HCT116 (cell line): ENCODE measurements around the gene GLRA3. TPM values are rescaled to one million over a fixed set of nuclear protein-coding genes. Genes with fewer than 3 reads are reported as not detected.

Source experiments
- ATAC-seq: fragments of 200-7000 bp; cut with Tn5 transposase; 2 replicates; pipeline ENCODE4 v1.9.1; 2020; ENCODE audit warnings: mild to moderate bottlenecking, moderate library complexity
- BruUV-seq: library from RNA; stranded (reverse); fragments of 400-500 nt; replicated peaks from 2 replicates; lab custom pipeline; 2021; lab: Mats Ljungman, UMichigan
- CTCF ChIA-PET: fragments of 300-600 bp; sonication (Branson Sonifier 250); formaldehyde crosslinking; loops from one replicate; lab custom pipeline; 2021; ENCODE audit warnings: antibody characterized with exemption; lab: Charles Lee
- POLR2A ChIA-PET: fragments of 300-600, 350-600 bp; sonication (Branson Sonifier 250); formaldehyde crosslinking; loops from one replicate; lab custom pipeline; 2021; ENCODE audit warnings: antibody characterized with exemption; lab: Charles Lee
- RAD21 ChIA-PET, 2 experiments: fragments of 300-600 bp; sonication (Branson Sonifier 250); formaldehyde crosslinking; loops; one replicate each; lab custom pipeline; 2023; ENCODE audit warnings: low total read pairs in 2 of 2; ENCODE audit not compliant: uncharacterized antibody in 2 of 2, unreplicated experiment in 2 of 2, low non-redundant PET in 1 of 2; lab: Charles Lee
- DNase-seq: peaks from one replicate; pipeline ENCODE4 v3.0.0-alpha.2; 2010; ENCODE audit warnings: low read depth, low spot score
- H2AFZ ChIP-seq: fragments of 200-600 bp; shearing (Covaris generic), sonication (generic); 2 replicates; pipeline ENCODE4 v1.6.1; 2017; ENCODE audit warnings: low read depth, mixed run types, mixed read lengths, antibody characterized with exemption, low read length; ENCODE audit not compliant: poor library complexity, severe bottlenecking
- H3K27ac ChIP-seq: 2 replicates; pipeline ENCODE4 v1.5.1; 2012; ENCODE audit warnings: low read depth, low read length
- H3K27me3 ChIP-seq: fragments of 200-600 bp; sonication (generic); 2 replicates; pipeline ENCODE4 v1.6.1; 2016; ENCODE audit warnings: mixed run types, low read length, mixed read lengths; ENCODE audit not compliant: insufficient read depth
- H3K36me3 ChIP-seq, 2 experiments: fragments of 200-500 bp in 1 of 2; fragments of 200-600 bp in 1 of 2; sonication (Bioruptor generic) in 1 of 2; sonication (generic) in 1 of 2; 2 replicates each; pipeline versions ENCODE4 v1.5.1 to v1.6.1; 2014 to 2016; ENCODE audit warnings: low read length in 2 of 2, inconsistent platforms in 1 of 2, mixed read lengths in 1 of 2, mixed run types in 1 of 2; ENCODE audit not compliant: insufficient read depth in 2 of 2, control insufficient read depth in 1 of 2
- H3K4me1 ChIP-seq, 2 experiments: fragments of 200-600 bp in 1 of 2; sonication (generic) in 1 of 2; 2 replicates each; pipeline versions ENCODE4 v1.5.1 to v1.6.1; 2012 to 2017; ENCODE audit warnings: low read length in 2 of 2, inconsistent platforms in 1 of 2, mild to moderate bottlenecking in 1 of 2, mixed read lengths in 1 of 2, mixed run types in 1 of 2, moderate library complexity in 1 of 2; ENCODE audit not compliant: insufficient read depth in 2 of 2, control insufficient read depth in 1 of 2
- H3K4me2 ChIP-seq: fragments of 200-600 bp; sonication (generic); 2 replicates; pipeline ENCODE4 v1.6.1; 2017; ENCODE audit warnings: mixed run types, low read length, mixed read lengths
- H3K4me3 ChIP-seq, 2 experiments: fragments of 200-600 bp in 1 of 2; sonication (generic) in 1 of 2; replicated peaks in 1 of 2; 2 replicates each; pipeline ENCODE4 v1.5.1; 2011 to 2016; ENCODE audit warnings: low read length in 2 of 2, control low read depth in 1 of 2, low read depth in 1 of 2, mild to moderate bottlenecking in 1 of 2, mixed read lengths in 1 of 2, mixed run types in 1 of 2
- H3K79me2 ChIP-seq: fragments of 200-600 bp; sonication (generic); 2 replicates; pipeline ENCODE4 v1.6.1; 2017; ENCODE audit warnings: mild to moderate bottlenecking, mixed run types, low read length, moderate library complexity, mixed read lengths; ENCODE audit not compliant: insufficient read depth
- H3K9ac ChIP-seq: fragments of 200-600 bp; sonication (generic); 2 replicates; pipeline ENCODE4 v1.6.1; 2016; ENCODE audit warnings: low read length, mixed read lengths
- H3K9me2 ChIP-seq: fragments of 200-600 bp; sonication (generic), shearing (Covaris generic); 2 replicates; pipeline ENCODE4 v1.6.1; 2017; ENCODE audit warnings: mixed run types, mild to moderate bottlenecking, moderate library complexity; ENCODE audit not compliant: insufficient read depth
- H3K9me3 ChIP-seq, 2 experiments: fragments of 200-500 bp in 1 of 2; fragments of 200-600 bp in 1 of 2; sonication (Bioruptor generic) in 1 of 2; sonication (generic) in 1 of 2; 2 replicates each; pipeline ENCODE4 v1.6.1; 2014 to 2017; ENCODE audit warnings: low read length in 2 of 2, mixed read lengths in 2 of 2, inconsistent platforms in 1 of 2, low read depth in 1 of 2, mild to moderate bottlenecking in 1 of 2, mixed run types in 1 of 2, moderate library complexity in 1 of 2; ENCODE audit not compliant: control insufficient read depth in 1 of 2, insufficient read depth in 1 of 2
- H4K20me1 ChIP-seq: fragments of 200-600 bp; sonication (generic), shearing (Covaris generic); 2 replicates; pipeline ENCODE4 v1.6.1; 2017; ENCODE audit warnings: mixed run types, mild to moderate bottlenecking, moderate library complexity; ENCODE audit not compliant: insufficient read depth
- FOSL1 ChIP-seq: IDR thresholded peaks from 2 replicates; pipeline ENCODE4 v1.6.1; 2012; ENCODE audit warnings: low read depth
- JUND ChIP-seq: IDR thresholded peaks from 2 replicates; pipeline ENCODE4 v1.6.1; 2012
- POLR2AphosphoS5 ChIP-seq: IDR thresholded peaks from 2 replicates; pipeline ENCODE4 v1.6.1; 2011; ENCODE audit warnings: mild to moderate bottlenecking, low read depth, low read length, moderate library complexity
- RAD21 ChIP-seq: IDR thresholded peaks from 2 replicates; pipeline ENCODE4 v1.6.1; 2012; ENCODE audit warnings: low read depth, mild to moderate bottlenecking
- SP1 ChIP-seq: IDR thresholded peaks from 2 replicates; pipeline ENCODE4 v1.6.1; 2012; ENCODE audit warnings: low read depth
- SRF ChIP-seq: IDR thresholded peaks from 2 replicates; pipeline ENCODE4 v1.6.1; 2012; ENCODE audit warnings: low read depth
- TCF7L2 ChIP-seq: IDR thresholded peaks from 2 replicates; pipeline ENCODE4 v1.7.0; 2011; ENCODE audit warnings: borderline replicate concordance, inconsistent platforms; ENCODE audit not compliant: insufficient read depth, insufficient read length; ENCODE audit errors: extremely low read depth
- YY1 ChIP-seq: IDR thresholded peaks from 2 replicates; pipeline ENCODE4 v1.6.1; 2011; ENCODE audit warnings: low read length, low read depth, moderate library complexity, mild to moderate bottlenecking; ENCODE audit not compliant: insufficient replicate concordance; ENCODE audit errors: extremely low read depth
- ZFX ChIP-seq: fragments of 450-650 bp; IDR thresholded peaks from 2 replicates; pipeline ENCODE4 v1.6.1; 2017
- intact Hi-C: fragments of 100-400 bp; cut with micrococcal nuclease; formaldehyde crosslinking; loops from 2 replicates; pipeline ENCODE4 v1.10.0; 2022
- total RNA-seq: library from RNA; stranded (reverse); gene quantifications from one replicate; pipeline ENCODE4 v1.2.1, GENCODE V29; 2021; ENCODE audit not compliant: unreplicated experiment
- TF ChIP-seq, protein P1 (sequence below): IDR thresholded peaks from 2 replicates; pipeline ENCODE4 v1.6.1; 2012; ENCODE audit warnings: low read depth
- TF ChIP-seq, protein P2 (sequence below): IDR thresholded peaks from 2 replicates; pipeline ENCODE4 v1.6.1; 2012
- TF ChIP-seq, protein P3 (sequence below): IDR thresholded peaks from 2 replicates; pipeline ENCODE4 v1.6.1; 2012

The GLRA3 gene
- total RNA-seq, 1 experiment from 2014 or later, result not detected

DNA sequence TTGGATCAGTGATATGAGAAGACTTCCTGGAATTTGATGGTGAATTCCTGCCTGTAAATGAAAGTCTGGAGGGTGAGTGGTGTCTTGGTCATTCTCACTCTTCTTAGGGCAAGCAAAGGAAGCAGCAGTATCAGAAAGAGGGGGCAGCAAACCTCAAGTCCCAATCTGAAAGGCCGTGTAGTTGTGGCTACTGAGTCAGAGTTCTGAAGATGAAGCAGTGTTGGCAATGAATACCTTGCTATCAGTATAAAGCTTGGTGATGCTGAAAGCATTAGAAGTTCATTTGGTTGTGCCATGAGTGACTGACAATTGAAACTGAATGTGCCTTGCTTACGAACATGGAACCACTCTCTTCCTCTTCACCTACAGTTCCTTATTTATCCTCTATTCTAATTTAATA is 35.0 kb upstream of the GLRA3 start (continued):
- TF ChIP-seq POLR2AphosphoS5, result no peak
- TF ChIP-seq ZFX, result no peak
- no peak for TF ChIP-seq SP1

DNA sequence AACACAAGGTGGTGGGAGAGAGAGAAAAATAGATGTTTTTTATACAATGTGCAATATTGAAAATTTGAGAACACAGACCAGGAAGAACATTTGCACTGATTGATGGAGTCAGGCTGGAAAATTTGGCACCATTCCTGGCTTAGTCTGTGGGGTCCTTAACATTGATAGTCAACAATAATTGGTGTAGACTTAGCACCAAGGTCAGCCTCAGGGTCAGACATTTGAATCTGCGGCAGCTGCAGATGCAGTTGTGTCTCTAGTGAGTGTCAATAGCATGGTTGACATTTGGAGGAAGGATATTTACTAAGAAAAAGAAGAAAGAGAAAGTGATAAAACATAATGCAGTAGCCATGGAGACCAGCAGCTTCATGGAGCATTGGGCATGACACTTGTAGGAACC is 31.5 kb upstream of the GLRA3 start:
- no peak overlapping the region for H3K9ac ChIP-seq
- no peaks in the 10 kb centered on the region for H3K4me1 ChIP-seq
- no peaks in the 10 kb centered on the region for H3K9me2 ChIP-seq
- ChIA-PET CTCF (no interaction called here), RAD21 (no interaction called here), POLR2A (no interaction called here)
- no TSS peak for BruUV-seq
- no peak overlapping the region for H3K4me3 ChIP-seq
- H3K4me2 ChIP-seq, result no peak overlapping the region
- H3K79me2 ChIP-seq, result no peaks in the 10 kb centered on the region
- no peaks in the 10 kb centered on the region for H4K20me1 ChIP-seq
- H3K27ac ChIP-seq, result no peak overlapping the region
- no peaks in the 10 kb centered on the region for H3K36me3 ChIP-seq
- ATAC-seq (no peak), DNase-seq (no peak)
- no peaks in the 10 kb centered on the region for H3K27me3 ChIP-seq
- intact Hi-C loops, result no loop called here
- H2AFZ ChIP-seq, result no peak overlapping the region
- H3K9me3 ChIP-seq, result no peaks in the 10 kb centered on the region
- no peak for TF ChIP-seq FOSL1
- TF ChIP-seq, protein P1, sequence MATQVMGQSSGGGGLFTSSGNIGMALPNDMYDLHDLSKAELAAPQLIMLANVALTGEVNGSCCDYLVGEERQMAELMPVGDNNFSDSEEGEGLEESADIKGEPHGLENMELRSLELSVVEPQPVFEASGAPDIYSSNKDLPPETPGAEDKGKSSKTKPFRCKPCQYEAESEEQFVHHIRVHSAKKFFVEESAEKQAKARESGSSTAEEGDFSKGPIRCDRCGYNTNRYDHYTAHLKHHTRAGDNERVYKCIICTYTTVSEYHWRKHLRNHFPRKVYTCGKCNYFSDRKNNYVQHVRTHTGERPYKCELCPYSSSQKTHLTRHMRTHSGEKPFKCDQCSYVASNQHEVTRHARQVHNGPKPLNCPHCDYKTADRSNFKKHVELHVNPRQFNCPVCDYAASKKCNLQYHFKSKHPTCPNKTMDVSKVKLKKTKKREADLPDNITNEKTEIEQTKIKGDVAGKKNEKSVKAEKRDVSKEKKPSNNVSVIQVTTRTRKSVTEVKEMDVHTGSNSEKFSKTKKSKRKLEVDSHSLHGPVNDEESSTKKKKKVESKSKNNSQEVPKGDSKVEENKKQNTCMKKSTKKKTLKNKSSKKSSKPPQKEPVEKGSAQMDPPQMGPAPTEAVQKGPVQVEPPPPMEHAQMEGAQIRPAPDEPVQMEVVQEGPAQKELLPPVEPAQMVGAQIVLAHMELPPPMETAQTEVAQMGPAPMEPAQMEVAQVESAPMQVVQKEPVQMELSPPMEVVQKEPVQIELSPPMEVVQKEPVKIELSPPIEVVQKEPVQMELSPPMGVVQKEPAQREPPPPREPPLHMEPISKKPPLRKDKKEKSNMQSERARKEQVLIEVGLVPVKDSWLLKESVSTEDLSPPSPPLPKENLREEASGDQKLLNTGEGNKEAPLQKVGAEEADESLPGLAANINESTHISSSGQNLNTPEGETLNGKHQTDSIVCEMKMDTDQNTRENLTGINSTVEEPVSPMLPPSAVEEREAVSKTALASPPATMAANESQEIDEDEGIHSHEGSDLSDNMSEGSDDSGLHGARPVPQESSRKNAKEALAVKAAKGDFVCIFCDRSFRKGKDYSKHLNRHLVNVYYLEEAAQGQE, result no peak

DNA sequence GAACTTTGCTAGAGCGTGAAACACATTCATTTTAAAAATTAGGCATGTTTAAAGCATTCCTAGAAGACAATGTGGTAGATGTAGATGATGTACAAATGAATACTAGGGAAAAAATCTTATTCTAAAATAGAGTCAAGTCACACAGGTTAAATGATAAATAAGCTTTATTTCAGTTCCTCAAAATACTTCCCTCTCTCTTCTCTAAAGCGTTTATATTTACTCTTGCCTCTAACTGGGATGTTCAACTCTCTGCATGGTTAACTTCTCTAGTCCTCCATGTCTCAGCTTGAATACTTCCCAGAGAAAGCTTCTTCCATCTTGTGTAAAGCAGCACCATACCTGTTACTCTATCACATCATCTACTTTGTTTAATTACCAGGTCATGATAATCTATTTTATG is 30.9 kb upstream of the GLRA3 start:
- BruUV-seq, result no TSS peak
- intact Hi-C loops, result no loop called here
- H2AFZ ChIP-seq, result no peak overlapping the region
- H3K9ac ChIP-seq, result no peak overlapping the region
- no peak overlapping the region for H3K4me2 ChIP-seq
- no peaks in the 10 kb centered on the region for H3K36me3 ChIP-seq
- DNase-seq (no peak), ATAC-seq (no peak)
- ChIA-PET CTCF (no interaction called here), RAD21 (no interaction called here), POLR2A (no interaction called here)
- H3K9me3 ChIP-seq, result no peaks in the 10 kb centered on the region
- no peaks in the 10 kb centered on the region for H4K20me1 ChIP-seq
- H3K4me1 ChIP-seq, result no peaks in the 10 kb centered on the region
- no peaks in the 10 kb centered on the region for H3K27me3 ChIP-seq
- H3K27ac ChIP-seq, result no peak overlapping the region
- H3K9me2 ChIP-seq, result no peaks in the 10 kb centered on the region
- no peak overlapping the region for H3K4me3 ChIP-seq
- H3K79me2 ChIP-seq, result no peaks in the 10 kb centered on the region
- TF ChIP-seq ZFX (no peak), YY1 (no peak), SP1 (no peak), RAD21 (no peak), FOSL1 (no peak), JUND (no peak), TCF7L2 (no peak), SRF (no peak)
- TF ChIP-seq, protein P2, sequence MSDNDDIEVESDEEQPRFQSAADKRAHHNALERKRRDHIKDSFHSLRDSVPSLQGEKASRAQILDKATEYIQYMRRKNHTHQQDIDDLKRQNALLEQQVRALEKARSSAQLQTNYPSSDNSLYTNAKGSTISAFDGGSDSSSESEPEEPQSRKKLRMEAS, result no peak
- TF ChIP-seq, protein P1, result no peak
- TF ChIP-seq, protein P3, sequence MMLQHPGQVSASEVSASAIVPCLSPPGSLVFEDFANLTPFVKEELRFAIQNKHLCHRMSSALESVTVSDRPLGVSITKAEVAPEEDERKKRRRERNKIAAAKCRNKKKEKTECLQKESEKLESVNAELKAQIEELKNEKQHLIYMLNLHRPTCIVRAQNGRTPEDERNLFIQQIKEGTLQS, result no peak
